Body of pancreas (tissue), 4 donors: Measurements from ENCODE around the gene BABAM2. TPM values are rescaled to one million over a fixed set of nuclear protein-coding genes. Genes with fewer than 3 reads are reported as not detected.

Experiments used
- ATAC-seq: fragments of 150-250 bp; one replicate; pipeline ENCODE4 v1.9.1; 2016
- DNase-seq, 4 donors: peaks; one replicate each; pipeline ENCODE4 v3.0.0-alpha.2; 2019
- H3K27ac ChIP-seq, 4 donors: fragments of 200-600 bp; sonication (generic); 1 replicate in 3 of 4; 2 replicates in 1 of 4; pipeline versions ENCODE4 v1.5.1 to v1.6.1; 2016 to 2019; ENCODE audit warnings: mild to moderate bottlenecking in 1 of 4, mixed read lengths in 1 of 4, moderate library complexity in 1 of 4
- H3K27me3 ChIP-seq, 2 donors: fragments of 200-600 bp; sonication (generic); one replicate each; pipeline ENCODE4 v1.6.0; 2016; ENCODE audit warnings: mild to moderate bottlenecking in 1 of 2
- H3K36me3 ChIP-seq, 2 donors: fragments of 200-600 bp; sonication (generic); replicated peaks in 1 of 2; 2 replicates each; pipeline ENCODE4 v1.5.1; 2016; ENCODE audit warnings: low read depth in 2 of 2; ENCODE audit not compliant: insufficient read depth in 1 of 2
- H3K4me1 ChIP-seq: fragments of 200-600 bp; sonication (generic); one replicate; pipeline ENCODE4 v1.6.0; 2016
- H3K4me3 ChIP-seq, 2 donors: fragments of 200-600 bp; sonication (generic); 1 replicate in 1 of 2; 2 replicates in 1 of 2; pipeline ENCODE4 v1.5.1; 2016 to 2019
- H3K9me3 ChIP-seq, 3 donors: fragments of 200-600 bp; sonication (generic); 1 replicate in 2 of 3; 2 replicates in 1 of 3; pipeline ENCODE4 v1.5.1; 2016
- POLR2A ChIP-seq, 3 donors: fragments of 450-650 bp; IDR thresholded peaks; one replicate each; pipeline ENCODE4 v1.6.1; 2016; ENCODE audit warnings: antibody characterized with exemption in 3 of 3, mild to moderate bottlenecking in 2 of 3
- WGBS, 2 donors: methylation state at CpG; one replicate each; pipeline ENCODE4 v1.1.5; 2017; 5-methylcytosine and 5-hydroxymethylcytosine counted together
- intact Hi-C: fragments of 100-400 bp; cut with DNase I; formaldehyde crosslinking; loops from one replicate; pipeline ENCODE4 v1.15.1; 2023
- total RNA-seq, 2 donors: library from RNA; depleted of rRNA; stranded (reverse); fragments of >200 nt; gene quantifications; one replicate each; pipeline ENCODE4 v1.1.0, GENCODE V29; 2016
- TF ChIP-seq, protein P1 (sequence below), 7 experiments: fragments of 450-650 bp in 4 of 7; fragments of 200-600 bp in 3 of 7; sonication (generic) in 3 of 7; IDR thresholded peaks; one replicate each; pipeline ENCODE4 v1.5.1; 2016 to 2019; ENCODE audit warnings: antibody characterized with exemption in 7 of 7

Gene BABAM2
- total RNA-seq, 2 donors from 2014 or later = 20.5 to 22.4 TPM

DNA sequence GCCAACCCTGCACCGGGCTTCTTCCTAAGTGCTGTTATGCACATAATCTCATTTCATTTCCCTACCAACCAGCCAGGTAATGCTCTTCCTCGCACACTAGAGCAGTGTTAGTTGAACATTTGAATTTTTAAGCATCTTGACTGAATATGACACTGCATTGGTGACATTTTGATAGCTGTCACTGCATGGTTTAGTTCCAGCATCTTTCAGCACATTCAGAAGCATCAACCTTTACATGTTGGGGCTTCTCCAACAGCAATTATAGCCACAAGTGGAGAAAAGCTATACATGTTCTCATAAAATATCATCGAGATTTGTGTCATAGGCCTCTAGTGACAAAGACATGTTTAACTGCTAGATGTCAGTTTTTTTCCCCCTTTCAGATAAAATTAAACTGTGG lies 272.0 kb downstream of the BABAM2 start:
- Histone ChIP-seq H3K9me3 (no peaks in the 10 kb centered on the region), H3K4me1 (peaks cover 20% of the 10 kb centered on the region), H3K27ac (no peak overlapping the region), H3K4me3 (no peak overlapping the region), H3K27me3 (no peaks in the 10 kb centered on the region), H3K36me3 (no peaks in the 10 kb centered on the region)
- TF ChIP-seq, protein P1, sequence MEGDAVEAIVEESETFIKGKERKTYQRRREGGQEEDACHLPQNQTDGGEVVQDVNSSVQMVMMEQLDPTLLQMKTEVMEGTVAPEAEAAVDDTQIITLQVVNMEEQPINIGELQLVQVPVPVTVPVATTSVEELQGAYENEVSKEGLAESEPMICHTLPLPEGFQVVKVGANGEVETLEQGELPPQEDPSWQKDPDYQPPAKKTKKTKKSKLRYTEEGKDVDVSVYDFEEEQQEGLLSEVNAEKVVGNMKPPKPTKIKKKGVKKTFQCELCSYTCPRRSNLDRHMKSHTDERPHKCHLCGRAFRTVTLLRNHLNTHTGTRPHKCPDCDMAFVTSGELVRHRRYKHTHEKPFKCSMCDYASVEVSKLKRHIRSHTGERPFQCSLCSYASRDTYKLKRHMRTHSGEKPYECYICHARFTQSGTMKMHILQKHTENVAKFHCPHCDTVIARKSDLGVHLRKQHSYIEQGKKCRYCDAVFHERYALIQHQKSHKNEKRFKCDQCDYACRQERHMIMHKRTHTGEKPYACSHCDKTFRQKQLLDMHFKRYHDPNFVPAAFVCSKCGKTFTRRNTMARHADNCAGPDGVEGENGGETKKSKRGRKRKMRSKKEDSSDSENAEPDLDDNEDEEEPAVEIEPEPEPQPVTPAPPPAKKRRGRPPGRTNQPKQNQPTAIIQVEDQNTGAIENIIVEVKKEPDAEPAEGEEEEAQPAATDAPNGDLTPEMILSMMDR (IDR thresholded peaks at IDR 0.05) = no peak
- TF ChIP-seq POLR2A (IDR thresholded peaks at IDR 0.05) = no peak
- ATAC-seq (no peak), DNase-seq (no peak)
- 91 to 98% methylated on average over 3 of the region's 3 CpGs for WGBS, 2 donors
- intact Hi-C loops = no loop called here

GRCh38 chr2:28163028-28163427 lies 272.5 kb downstream of the BABAM2 start:
- H3K27ac ChIP-seq = peak overlapping the region in 2 of 4 donors; percentile 13 to 20
- TF ChIP-seq, protein P1 (IDR thresholded peaks at IDR 0.05) = no peak
- no peak for TF ChIP-seq POLR2A (IDR thresholded peaks at IDR 0.05)
- peak in 1 of 4 donors; percentile 12 for DNase-seq
- H3K4me1 ChIP-seq = peaks cover 20% of the 10 kb centered on the region
- no peak for ATAC-seq
- H3K27me3 ChIP-seq = no peaks in the 10 kb centered on the region
- no peaks in the 10 kb centered on the region for H3K9me3 ChIP-seq
- no peak overlapping the region for H3K4me3 ChIP-seq
- intact Hi-C loops = no loop called here
- no peaks in the 10 kb centered on the region for H3K36me3 ChIP-seq
- WGBS, 2 donors = 75 to 78% methylated on average over 4 of the region's 4 CpGs

GRCh38 chr2:28163627-28164279 lies 273.2 kb downstream of the BABAM2 start:
- H3K9me3 ChIP-seq = no peaks in the 10 kb centered on the region
- DNase-seq = no peak
- H3K27me3 ChIP-seq = no peaks in the 10 kb centered on the region
- no peak for TF ChIP-seq POLR2A (IDR thresholded peaks at IDR 0.05)
- TF ChIP-seq, protein P1 (IDR thresholded peaks at IDR 0.05) = no peak
- H3K27ac ChIP-seq = peak overlapping the region in 3 of 4 donors; percentile 13 to 20 (median 17)
- 80 to 90% methylated on average over 6 of the region's 6 CpGs for WGBS, 2 donors
- H3K4me1 ChIP-seq = peaks cover 20% of the 10 kb centered on the region
- H3K4me3 ChIP-seq = no peak overlapping the region
- intact Hi-C loops = no loop called here
- ATAC-seq = no peak
- H3K36me3 ChIP-seq = no peaks in the 10 kb centered on the region

DNA sequence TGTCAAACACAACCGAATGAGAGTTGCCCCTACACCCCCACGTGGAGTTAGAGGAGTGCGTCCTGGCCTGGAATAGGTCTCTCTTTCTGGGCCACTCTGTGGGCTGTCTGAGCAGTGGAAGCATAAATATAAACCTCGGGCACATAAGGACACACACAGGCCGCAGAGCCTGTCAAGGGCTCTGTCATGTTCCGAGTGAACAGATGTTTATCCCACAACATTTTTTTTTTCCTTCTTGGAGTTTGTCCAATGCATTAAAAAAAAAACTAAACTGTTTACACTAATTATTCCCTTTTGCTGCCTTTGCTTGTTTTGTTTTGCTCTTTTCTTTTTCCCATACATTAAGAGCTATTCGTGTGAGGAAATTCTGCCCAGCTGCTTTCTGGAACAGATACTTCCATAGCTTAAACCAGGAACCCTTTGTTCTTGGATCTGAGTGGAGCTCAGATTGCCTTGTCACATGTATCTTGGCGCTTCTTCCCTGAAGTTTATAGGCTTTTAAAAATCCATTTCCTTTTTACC lies 273.8 kb downstream of the BABAM2 start:
- H3K9me3 ChIP-seq = no peaks in the 10 kb centered on the region
- no peak for TF ChIP-seq POLR2A (IDR thresholded peaks at IDR 0.05)
- TF ChIP-seq, protein P1 (IDR thresholded peaks at IDR 0.05) = no peak
- 42 to 44% methylated on average over 8 of the region's 8 CpGs for WGBS, 2 donors
- DNase-seq (peak in 3 of 4 donors; percentile 14 to 38 (median 18)), ATAC-seq (peak; percentile 45)
- no peaks in the 10 kb centered on the region for H3K27me3 ChIP-seq
- H3K4me3 ChIP-seq = no peak overlapping the region
- H3K4me1 ChIP-seq = peaks cover 20% of the 10 kb centered on the region
- intact Hi-C loops = no loop called here
- peak overlapping the region in 2 of 4 donors; percentile 13 to 17 for H3K27ac ChIP-seq
- no peaks in the 10 kb centered on the region for H3K36me3 ChIP-seq
